ENCODE measurements around the gene TECPR2.
"Not testable (repeated sequence)": the region's sequence is repeated elsewhere in the genome, so short reads cannot be mapped to it uniquely, and the experiment has no call there.

The TECPR2 gene

DNA sequence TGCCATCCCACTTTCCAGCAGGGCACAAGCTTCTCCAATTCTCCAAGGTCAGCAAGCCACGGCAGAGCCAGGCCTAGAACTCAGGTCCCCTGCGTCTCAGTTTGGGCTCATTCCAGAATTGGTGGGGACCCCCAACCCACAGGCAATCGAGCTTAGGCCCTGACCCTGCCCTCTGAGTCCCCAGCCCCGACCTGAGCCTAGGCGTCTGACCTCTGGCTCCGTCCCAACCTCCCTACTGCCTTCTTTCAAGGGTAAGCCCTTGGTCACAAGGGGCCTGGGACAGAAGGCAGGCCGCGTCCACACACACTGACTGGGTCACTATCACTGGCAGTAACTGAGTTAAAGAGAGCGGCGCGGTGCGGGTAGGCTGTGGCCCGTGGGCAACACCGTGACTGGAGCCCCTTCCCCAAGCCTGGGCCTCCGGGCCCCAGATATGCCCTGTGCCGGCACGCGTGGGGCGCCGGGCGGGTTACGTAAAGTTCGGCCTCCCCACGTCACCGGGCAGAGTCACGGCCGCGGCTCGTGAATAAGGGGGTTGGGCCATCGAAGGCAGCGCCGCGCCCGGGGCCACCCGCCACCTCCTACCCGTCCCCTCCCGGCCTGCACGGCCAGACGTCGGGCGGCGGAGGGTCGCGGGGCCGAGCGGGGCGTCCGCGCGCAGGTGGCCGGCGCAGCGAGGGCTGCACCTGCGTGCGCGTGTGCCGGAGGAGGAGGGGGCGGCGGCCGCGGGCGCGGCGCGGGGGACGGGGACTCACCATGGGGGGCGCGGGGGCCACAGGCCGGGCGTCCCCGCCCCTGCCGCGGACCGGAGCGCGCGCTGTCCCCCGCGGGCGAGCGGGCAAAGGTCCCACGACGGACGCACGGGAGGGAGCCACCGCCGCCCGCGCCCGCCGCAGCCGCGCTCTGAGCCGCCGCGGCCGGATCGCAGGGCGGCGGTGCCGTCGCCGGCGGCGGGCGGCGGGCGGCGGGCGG is 146.3 kb downstream of the TECPR2 start:
- no peak for DNase-seq (ENCODE audit: low spot score)

DNA sequence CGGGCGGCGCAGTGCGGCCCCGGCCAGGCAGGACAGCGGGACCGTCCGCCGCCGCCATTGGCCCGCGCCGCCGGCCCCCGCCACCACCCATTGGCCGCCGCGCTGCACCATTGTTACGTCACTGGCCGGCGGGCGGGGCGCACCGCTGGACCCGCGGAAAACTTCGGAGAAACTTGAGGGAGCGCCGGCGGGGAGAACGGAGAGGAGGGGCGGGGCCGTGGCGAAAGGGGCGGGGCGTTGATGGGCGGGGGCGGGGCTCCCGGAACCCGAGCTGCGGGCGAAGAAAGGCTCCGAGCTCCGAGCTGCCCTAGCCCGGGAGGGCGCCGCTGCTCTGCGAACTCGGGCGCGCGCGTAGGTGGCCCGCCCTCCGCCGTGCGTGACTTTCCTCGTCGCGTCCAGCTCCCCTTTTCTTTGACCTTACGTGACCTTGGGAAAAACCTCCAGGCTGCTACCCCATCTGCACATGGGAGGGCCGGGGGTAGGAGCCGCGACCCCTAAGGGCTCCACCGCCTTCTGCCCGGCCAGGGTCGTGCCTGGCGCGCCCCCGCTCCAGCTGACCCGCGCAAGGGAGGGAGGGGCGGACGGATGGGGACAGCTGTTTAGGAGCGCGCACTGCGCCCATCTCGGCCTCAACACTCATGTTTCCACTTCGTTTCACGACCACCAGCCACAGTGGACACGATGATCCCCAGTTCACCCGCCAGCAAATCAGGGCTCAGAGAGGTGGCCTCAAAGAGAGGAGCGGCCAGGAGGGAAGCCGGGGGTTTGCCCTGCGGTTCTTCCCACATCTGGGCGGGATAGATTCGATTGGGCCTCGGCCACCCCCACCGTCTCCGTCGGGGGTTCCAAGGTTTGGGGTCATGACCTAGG is 147.2 kb downstream of the TECPR2 start, which contains the start of gene ANKRD9:
Gene ANKRD9, minus strand, starts transcription at position 31 of the 870 bp plus-strand sequence. CDS start 1,887 bp downstream, outside the sequence.
- DNase-seq (ENCODE audit: low spot score), result peak; percentile 95

- no peak for DNase-seq (ENCODE audit: low spot score)
These were observed 148.1 kb downstream of the TECPR2 start for GRCh38 chr14:102510616-102511520.

DNA sequence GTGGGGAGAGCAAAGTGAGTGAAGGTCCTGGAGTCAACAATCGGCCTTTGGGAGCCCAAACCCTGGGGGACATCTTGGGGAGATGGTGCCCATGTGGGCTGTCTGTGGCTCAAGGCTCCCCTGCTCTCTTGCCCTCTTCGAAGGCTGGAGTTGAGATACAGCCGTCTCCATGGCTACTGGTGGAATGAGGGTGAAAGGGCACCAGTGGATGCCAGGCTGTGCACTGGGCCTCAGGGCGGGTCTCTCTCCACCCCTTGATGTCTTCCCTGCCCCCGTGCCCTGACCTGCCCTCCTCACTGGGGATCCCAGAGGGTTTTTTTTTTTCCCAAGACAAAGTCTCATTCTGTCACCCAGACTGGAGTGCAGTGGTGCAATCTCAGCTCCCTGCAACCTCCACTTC is 148.8 kb downstream of the TECPR2 start:
- DNase-seq (ENCODE audit: low spot score), result no peak

GRCh38 chr14:102512793-102513300 is 150.1 kb downstream of the TECPR2 start:
- peak; percentile 60 for DNase-seq (ENCODE audit: low spot score)

DNA sequence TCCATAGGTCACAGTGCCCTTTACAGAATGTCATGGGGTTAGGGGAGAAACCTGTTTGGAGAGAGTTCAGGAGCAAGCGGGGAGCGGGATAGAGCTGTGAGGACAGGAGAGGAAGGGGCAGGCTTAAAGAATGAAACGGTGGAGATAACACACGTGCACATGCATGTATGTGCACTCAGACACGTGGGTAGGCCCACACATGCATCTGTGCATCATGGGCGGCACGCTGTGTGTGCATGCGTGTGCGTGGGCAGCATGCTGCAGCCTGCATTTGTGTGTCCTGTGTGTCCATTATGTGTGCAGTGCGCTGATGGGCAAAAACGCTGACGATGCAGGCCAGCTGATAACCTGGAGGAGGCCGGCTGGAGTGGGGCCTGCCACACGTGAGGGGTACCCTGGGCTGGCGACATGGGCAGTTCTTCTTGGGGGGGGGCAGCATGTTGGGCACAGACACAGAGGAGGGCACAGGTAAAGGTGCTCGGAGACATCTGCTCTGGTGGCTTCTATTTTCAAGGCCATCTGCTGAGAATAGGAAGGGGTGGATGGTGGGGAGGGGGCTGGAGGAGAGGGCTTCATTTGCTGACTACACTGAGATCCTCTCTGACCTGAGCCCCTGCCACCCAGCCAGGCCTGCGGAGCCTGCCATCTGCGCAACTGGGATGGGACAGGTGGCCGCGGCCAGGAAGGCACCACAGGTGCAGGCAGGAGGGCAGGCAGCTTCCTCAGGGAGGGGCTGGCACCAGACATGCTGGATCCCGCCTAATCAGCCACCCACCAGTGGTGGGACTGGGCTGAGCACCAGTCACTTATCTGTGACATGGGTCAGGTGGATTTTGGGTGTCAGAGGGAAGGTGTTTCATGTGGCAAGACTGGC is 151.4 kb downstream of the TECPR2 start:
- no peak for DNase-seq (ENCODE audit: low spot score)

DNA sequence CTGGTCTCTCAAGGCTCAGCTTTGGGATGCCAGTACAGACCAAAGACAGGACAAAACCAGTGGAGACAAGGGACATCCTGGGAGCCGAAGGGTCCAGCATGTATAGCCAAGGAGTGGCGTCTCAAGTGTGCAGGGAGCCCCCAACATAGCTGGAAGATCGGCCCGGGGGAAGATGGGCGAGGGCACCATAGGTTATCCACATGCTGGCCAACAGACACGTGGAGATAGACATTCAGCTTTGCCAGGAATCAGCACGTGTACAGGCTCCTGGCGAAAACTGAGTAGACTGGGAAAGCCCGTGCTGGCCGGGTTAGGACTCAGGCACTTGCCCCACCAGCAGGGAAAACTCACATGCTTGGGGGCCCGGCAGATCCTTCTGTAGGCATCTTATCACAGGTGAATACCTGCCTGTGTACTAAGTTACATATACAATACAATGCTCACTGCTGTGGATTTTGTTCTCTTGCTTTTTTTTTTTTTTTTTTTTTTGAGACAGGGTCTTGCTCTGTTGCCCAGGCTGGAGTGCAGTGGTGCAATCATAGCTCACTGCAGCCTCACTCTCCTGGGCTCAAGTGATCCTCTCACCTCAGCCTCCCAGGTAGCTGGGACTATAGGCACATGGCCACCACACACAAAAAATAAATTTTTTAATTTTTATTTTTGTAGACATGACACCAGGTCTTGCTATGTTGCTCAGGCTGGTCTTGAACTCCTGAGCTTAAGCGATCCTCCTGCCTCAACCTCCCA is 152.4 kb downstream of the TECPR2 start:
- DNase-seq (ENCODE audit: low spot score), result no peak

- peak; percentile 86 for DNase-seq (ENCODE audit: low spot score)
These were observed 154.0 kb downstream of the TECPR2 start for GRCh38 chr14:102516531-102517391.

- no peak for DNase-seq (ENCODE audit: low spot score)
These were observed 154.8 kb downstream of the TECPR2 start for GRCh38 chr14:102517392-102518062.

GRCh38 chr14:102518063-102518648 is 155.4 kb downstream of the TECPR2 start:
- no peak for DNase-seq (ENCODE audit: low spot score)

GRCh38 chr14:102519709-102520108 is 157.0 kb downstream of the TECPR2 start:
- not testable (repeated sequence) for DNase-seq (ENCODE audit: low spot score)

- no peak for DNase-seq (ENCODE audit: low spot score)
These were observed 160.4 kb downstream of the TECPR2 start for GRCh38 chr14:102523200-102523568.

DNA sequence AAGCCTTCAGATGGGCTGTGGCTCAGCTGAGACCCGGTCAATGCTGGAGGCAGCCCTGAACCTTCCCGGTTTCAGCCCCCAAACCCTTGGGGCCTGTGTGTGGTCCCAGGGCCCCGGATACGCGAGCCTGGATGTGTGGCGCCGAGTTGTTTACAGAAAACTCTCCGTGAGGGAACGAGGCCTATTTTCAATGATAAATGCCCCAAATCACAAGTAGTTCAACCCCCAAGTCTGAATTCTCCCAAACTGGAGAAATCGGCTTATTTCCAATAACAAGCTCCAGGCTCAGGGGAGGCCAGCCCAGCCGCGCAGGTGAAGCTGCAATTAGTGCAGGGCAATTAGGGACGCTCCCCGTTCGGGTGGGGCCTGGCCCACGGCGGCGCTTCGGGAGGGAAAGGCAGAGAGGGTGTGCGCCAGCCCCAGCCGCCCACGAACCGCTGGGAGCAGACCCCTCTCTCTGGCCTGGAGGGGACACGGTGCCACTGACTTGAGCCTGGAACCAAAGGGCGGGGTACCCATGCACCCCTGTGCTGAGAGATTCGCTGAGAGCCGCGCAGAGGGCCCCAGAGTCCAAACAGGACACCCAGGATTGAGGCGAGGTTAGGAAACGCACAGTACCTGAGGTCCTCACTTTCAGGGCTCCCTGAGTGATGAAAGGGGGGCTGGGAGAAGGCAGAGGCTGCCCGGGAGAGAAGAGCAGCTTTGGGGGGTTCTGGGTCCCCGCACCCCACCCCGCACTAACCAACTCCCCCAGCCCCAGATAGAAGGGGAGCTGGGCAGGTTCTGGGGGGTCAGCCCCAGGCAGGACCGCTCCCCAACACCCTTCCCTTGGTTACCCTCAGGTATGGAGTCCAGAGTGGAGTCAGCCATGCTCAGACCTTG is 161.1 kb downstream of the TECPR2 start:
- no peak for DNase-seq (ENCODE audit: low spot score)

DNA sequence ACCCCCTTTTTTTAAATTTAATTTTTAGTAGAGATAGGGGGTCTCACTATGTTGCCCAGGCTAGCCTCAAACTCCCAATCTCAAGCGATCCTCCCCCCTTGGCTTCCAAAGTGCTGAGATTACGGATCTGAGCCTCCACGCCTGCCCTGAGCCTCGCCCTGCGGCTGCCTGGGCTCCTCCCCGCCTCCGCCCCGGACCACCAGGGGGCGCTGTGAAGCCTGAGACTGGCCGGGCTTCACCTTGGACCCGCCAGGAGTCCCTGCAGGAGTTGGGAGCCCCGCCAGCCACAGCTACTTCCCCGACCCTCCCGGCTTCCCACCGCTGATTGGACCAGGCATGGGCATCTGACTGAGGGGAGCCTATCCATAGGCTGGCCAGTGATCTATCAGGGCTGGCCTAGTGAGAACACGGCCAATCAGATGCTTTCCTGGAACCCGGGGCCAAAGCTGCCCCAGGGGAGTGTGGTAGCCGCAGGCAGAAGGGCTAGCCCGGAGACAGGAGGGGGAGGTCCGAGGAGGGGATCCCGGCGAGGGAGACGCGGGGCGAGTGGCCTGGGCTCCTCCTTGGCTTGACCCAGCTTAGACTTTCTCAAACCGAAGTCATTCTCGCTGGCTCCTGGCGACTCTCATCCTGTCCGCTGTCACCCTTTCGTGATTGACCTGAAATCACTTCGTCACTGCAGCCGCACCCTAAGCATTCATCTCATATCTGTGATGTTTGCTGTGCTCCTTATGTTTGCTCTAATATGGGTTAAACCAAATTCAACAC is 161.9 kb downstream of the TECPR2 start:
- peak; percentile 99 for DNase-seq (ENCODE audit: low spot score)

DNA sequence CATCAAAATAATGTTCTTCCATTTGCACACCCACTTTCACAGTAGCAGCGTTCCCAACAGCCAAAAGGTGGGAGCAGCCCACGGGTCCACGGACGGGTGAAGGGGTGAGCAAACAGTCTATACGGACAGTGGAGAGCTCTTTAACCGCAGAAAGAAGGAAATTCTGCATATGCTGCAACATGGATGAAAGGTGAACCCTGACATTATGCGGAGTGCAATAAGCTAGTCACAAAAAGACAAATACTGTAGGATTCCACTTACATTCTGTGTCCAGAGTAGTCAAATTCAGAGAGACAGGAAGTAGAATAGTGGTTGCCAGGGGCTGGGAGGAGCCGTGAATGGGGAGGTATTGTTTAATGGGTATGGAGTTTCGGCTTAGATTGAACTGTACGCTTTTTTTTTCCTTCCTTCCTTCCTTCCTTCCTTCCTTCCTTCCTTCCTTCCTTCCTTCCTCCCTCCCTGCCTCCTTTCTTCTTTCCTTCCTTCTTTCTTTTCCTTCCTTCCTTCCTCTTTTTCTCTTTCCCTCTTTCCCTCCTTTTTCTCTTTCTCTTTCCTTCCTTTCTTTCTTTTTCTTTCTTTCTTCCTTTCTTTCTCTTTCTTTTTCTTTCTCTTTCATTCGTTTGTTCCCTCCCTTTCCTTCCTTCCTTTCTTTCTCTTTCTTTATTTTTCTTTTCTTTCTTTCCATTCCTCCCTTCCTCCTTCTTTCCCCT is 162.6 kb downstream of the TECPR2 start:
- no peak for DNase-seq (ENCODE audit: low spot score)
